HG02943 (cell line): Measurements from ENCODE around the gene CLCN1.
A peak's percentile ranks its signal among the peaks of the same experiment; 100 is the strongest.
"Not testable (repeated sequence)": the region's sequence is repeated elsewhere in the genome, so short reads cannot be mapped to it uniquely, and the experiment has no call there.

Source experiments
- ATAC-seq: cut with Tn5 transposase; IDR thresholded peaks from one replicate; pipeline ENCODE4 v1.9.1; 2021; ENCODE audit warnings: mild to moderate bottlenecking, low read depth, moderate library complexity; ENCODE audit not compliant: unreplicated experiment

CLCN1 gene

DNA sequence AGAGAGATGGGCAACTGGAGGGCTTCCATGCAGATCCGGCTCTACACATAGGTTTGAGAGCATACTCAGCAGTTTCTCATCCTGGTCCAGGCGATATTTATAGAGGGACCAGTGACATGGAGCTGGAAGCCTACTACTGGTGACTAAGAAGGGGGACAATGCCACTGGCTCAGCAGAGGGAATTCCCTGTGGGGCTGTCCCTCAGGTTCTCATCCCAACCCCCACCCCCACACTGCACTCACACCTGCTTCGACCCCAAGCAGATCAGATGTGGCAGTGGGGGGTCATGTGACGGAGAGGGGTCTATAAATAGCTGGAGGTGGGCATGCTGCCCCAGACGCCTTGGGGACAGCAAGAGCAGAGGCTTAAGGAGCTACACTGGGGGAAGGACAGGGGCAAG lies at the start of gene CLCN1:
TSS of gene CLCN1 (plus strand) at position 336 of the 400 bp plus-strand sequence. CDS start 102 bp downstream, outside the sequence.
- no peak for ATAC-seq

DNA sequence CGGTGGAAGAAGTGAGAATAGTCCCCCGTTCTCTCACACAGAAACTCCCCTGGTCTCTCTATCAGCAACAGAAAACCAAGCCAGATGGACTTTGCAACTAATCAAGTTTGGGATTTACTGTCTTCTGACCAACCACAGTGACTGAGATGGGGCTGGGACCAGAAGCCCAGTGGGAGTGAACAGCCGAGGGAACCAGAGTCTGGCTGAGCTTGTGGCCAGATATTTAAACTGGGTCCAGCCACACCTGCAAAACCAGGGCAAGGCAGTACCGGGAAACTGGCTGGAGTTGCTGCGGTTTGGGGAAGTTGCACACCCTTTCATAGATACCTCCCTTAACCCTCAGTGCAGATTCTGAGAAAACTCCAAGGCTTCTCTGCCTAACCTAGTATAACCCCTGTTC lies 46.7 kb upstream of the CLCN1 start:
- no peak for ATAC-seq

DNA sequence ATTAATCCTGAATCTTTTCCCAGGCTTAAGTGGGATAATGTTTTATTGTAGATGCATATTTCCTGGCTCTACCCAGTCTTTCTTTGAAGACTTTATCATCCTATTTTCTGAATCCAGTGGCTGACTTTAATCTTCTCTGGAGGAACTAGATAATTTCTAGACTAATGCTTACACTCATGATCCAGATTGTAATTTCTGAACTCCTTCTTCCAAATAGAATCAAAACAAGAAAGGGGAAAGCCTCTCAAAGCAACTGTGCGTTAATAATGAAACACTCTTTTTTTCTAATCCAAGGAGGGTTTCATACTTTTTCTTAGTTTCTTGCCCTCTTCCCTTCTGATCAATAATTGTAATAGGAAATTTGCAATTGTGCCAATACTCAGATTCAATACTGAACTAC lies 44.7 kb upstream of the CLCN1 start:
- ATAC-seq: no peak

DNA sequence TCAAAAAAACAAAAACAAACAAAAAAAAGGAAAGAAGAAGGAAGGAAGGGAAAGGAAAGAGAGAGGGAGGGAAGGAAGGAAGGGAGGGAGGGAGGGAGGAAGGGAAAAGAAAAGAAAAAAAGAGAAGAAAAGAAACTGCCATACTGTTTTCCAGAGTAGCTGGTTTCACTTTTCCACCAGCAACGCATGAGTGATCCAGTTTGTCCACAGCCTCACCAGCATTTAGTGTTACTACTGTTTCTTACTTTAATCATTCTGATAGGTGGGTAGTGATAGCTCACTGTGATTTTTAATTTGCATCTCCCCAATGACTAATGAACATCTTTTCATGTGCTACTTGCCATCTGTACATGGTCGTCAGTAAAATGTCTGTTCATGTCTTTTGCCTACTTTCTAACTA lies 43.0 kb upstream of the CLCN1 start:
- no peak for ATAC-seq

DNA sequence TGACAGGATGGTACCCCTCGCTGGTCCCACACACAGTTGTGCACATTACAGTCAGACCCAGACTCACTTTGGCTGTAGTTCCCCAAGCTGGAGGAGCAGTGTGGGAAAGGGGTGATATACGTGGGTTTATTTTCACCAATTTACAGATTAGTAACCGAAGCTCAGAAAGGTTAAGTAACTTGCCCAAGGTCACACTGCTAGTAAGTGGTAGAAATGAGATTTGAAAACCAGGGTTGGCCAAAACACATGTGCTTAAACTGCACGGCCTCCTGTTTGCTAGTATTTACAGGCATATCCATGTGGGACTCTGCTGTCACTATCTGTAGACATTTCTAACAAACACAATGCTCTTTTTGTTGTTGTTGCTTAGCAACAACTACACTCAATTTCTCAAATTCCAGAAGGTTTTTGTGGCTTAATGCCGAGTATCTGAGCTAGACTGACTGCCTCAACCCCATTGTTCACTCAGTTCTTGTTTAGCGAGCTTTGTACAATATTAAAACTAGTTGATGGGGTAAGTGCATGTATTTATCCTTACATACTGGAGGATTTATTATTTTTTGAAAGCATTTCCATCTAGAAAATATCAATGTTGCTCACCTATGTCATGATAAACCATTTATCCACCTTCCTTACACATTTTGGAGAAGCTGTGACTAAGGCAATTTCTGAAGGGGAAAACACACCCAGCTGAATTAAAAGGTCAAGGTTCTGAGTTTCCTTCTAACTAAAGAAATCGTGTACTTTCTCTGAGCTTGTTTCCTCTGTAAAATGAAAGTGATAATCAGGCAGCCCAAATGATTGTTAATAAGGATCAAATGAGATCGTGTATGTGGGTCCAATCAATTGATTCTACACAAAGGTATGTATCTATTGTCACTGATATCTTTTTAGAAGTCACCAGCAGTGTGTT lies 36.5 kb upstream of the CLCN1 start:
- no peak for ATAC-seq

DNA sequence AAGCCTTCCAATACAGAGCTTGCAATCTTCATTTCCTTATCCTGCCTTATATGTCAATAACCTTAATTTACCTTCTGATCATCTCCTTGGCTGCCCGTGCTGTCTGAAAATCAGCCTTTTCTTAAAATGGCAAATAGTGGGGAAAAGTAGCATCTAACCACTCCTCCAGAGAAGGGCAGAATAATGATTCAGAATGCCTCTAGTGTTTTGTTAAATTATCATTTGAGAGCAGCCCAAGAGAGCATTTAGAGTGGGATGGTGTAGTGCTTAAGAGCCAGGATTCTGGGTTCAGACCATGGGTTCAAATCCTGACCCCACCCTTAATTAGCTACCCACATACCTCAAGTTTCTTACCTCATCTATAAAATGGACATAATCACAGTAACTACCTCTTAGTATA lies 35.8 kb upstream of the CLCN1 start:
- ATAC-seq: no peak

DNA sequence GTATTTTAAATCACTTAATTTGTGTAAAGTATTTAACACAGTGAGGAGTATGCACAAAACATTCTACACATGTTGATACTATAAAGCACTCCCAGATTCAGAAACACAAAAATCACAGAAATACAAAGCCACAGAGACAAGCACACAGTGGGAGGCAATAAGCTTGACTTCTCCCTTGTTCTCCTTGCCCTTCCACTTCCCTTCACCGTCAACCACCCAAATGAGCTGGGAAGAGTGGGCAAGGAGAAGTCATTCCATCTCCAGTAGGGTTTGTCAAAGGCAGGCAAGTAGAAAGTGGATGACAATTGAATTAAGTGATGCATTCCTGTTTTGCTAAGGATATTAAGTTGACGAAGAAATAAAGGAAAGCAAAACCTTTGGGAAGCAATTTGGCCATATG lies 35.3 kb upstream of the CLCN1 start:
- no peak for ATAC-seq

DNA sequence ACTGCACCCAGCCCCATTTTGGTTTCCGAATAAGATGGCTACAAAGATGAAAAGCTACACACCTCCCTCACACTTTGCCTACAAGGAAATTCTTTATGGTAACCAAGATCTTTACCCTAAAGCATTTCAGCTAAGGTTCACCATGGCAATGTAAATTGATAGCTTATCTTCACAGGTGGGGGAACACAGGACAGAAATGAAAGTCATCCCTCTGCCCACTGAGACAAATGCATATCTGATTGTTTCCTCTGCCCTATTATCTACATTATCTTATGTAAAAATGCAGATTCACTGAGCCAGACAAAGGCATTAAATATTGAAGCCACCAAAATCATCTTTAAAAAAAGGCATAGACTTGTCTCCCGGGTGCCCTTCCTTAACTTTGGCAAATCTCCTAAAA lies 34.4 kb upstream of the CLCN1 start:
- no peak for ATAC-seq

DNA sequence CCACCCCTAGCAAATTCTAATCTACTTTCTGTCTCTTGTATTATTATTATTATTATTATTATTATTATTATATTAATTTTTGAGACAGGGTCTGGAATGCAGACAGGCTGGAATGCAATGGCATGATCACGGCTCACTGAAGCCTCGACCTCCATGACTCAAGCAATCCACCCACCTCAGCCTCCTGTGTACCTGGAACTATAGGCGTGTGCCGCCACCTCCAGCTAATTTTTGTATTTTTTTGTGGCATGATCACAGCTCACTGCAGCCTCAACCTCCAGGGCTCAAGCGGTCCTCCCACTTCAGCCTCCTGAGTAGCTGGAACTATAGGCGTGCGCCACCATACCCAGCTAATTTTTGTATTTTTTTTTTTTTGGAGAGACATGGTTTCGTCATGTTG lies 33.8 kb upstream of the CLCN1 start:
- no peak for ATAC-seq

DNA sequence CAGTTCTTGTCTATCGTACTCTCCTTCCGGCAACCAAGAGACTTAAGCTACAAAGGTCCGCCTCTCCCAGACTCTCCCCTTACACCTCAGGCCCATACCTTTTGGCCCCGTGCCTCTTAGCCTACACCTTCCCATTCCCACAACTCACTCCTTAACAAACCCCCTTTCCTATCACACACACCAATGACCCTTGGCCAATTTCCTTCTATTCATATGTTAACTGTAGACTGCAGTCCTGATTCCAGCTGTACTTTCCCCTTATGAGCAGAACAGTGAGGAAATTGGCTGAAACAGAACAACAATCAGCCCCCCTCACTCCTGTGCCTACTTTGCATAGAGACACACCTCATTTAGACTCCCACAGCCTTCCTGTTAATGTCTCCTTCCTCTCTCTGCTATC lies 32.5 kb upstream of the CLCN1 start:
- no peak for ATAC-seq

DNA sequence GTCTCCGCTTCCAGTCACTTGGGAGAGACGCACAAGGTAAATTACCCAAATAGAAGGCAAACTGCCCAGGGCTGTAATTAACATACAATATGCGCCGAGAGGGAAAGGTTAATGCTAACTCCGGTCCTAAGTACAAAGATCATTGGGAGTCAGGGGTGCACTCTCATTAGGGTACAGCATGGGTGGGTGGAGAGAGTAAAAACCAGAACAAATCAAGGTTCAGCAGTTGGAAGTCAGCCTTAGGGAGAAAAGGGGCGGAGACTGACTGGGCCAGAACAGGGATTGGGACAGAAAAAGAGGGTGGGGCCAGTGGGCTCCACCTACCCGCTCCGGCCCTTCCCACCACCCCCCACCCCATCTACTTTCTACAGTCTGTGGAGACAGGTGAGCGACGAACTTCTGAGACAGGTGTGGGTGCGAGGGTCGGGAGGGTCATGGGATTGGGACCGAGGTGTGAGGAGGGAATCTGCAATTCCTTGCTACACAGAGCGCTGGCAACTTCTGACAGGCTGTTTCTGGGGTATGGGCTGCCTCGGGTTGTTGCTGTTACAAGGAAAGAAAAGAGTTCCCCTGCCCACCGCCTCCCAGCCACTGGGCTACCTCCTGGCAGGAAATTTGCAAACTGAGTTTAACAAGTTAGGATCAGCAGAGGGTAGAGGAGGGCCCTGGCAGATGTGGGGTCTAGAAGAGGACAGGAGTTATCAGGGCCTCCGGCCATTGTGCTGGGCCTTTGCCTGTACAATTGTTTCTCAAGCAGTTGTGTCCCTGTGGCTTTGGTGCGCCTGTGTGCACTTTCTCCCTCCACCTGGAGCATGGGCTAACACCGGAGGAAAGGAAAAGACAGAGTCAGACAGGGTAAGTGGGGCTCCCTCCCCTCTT lies 31.1 kb upstream of the CLCN1 start, which contains the start of gene TMEM139:
TSS of gene TMEM139 (plus strand) at position 368 of the 879 bp plus-strand sequence. CDS start 1,000 bp downstream, outside the sequence.
- no peak for ATAC-seq

DNA sequence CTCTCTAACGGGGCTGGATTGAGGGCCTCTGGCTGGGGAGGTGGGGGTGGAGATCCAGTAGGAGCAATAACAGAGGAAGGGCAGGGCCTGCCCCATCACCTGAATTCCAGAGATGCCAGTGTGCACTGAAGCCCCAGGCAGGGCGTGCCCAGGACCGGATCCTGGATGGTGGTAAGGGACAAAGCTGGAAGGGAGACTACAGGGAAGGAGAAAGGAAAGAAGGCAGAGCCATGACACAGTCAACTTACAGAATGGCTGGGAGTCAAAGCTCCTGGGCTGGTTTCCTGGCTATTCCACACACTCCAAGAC lies 30.5 kb upstream of the CLCN1 start:
- no peak for ATAC-seq

DNA sequence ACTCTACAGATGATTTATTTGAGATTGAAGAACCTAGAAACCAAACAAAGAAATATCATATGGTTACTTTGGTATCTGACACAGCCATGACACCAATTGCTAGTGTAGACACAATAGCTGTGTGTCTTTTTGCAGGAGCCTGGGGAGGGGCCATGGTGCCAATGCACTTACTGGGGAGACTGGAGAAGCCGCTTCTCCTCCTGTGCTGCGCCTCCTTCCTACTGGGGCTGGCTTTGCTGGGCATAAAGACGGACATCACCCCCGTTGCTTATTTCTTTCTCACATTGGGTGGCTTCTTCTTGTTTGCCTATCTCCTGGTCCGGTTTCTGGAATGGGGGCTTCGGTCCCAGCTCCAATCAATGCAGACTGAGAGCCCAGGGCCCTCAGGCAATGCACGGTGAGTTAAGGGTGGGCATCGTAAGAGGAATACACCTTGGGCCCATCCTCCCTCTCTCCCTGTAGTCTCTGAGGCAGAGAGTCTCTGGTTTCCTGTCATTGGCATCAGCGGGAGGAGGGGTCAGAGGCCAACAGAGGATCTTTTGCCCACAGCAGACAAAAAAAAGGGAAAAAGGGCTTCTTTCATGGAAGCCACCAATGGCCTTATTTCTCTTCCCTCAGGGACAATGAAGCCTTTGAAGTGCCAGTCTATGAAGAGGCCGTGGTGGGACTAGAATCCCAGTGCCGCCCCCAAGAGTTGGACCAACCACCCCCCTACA lies 29.9 kb upstream of the CLCN1 start:
- ATAC-seq: no peak

DNA sequence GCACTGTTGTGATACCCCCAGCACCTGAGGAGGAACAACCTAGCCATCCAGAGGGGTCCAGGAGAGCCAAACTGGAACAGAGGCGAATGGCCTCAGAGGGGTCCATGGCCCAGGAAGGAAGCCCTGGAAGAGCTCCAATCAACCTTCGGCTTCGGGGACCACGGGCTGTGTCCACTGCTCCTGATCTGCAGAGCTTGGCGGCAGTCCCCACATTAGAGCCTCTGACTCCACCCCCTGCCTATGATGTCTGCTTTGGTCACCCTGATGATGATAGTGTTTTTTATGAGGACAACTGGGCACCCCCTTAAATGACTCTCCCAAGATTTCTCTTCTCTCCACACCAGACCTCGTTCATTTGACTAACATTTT lies 29.4 kb upstream of the CLCN1 start:
- ATAC-seq: no peak

DNA sequence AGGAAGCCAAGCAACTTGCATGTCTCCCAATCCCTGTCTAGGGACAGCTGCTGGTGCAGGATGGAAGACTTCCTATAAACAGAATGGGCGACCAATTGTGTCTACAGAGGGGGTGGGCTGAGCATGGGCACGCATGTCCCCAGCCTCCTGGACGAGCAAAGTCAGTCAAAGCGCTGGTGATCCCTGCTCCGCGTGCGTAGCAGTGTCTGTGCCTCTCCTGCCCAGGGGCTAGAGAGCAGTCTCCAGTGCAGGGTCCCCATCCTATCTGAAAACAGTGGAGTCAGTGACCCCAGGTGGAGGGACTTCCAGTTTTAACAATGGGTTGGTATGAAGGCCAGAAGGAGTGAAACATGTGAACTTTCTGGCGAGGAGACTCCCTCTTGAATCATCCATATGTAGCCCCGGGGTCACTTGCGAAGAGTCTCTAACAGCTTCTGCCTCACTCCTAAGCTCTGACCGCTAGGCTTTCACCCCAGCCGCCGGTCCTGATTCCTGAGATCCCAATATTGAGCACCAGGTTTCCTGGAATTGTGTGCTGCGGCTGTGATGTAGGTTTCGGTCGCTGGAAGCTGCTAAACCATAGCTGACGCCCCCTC lies 28.5 kb upstream of the CLCN1 start:
- ATAC-seq: no peak

DNA sequence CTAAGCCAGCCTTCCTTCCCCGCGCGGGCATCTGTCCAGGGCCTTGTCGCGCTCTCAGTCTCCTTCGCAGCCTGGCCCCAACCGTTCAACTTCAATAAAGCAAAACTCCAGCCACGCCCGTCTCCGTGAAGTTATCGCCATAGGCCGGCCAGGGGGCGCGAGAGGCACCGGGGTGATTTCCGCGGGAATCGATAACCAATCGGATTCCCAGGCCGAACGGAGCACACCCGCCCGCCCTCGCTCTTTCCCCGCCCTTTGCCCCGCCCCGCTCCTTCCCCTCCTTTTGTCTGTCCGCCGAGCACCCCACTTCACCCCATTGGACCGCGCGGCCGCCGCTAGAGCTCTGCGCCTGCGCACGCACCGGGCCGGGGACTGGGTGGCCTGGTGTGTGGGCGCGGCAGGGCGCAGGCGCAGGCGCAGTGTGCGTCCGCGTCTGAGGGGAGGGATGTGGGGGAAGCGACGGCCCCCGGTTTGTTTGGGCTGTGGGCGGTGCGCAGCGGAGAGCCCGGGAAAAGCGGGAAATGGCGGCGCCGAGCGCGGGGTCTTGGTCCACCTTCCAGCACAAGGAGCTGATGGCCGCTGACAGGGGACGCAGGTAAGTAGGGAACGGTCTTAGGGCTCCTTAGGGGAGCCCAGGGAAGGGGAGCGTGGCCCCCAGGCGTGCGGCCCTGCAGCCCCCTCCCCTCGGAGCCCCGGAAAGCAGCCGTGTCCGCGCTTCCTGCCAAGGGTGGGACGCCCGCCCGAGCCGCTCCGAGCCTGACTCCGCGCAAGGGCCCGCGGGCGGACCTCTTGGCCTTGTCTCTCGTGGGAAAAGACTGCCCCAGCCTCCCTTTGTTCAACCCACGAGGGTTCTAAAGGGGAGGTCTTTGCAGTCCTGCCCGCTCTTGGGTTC lies 27.7 kb upstream of the CLCN1 start, which contains the start of gene CASP2:
TSS of gene CASP2 (plus strand) at position 417 of the 892 bp plus-strand sequence. CDS start at position 522, 105 bp downstream.
- ATAC-seq: peak; percentile 87

DNA sequence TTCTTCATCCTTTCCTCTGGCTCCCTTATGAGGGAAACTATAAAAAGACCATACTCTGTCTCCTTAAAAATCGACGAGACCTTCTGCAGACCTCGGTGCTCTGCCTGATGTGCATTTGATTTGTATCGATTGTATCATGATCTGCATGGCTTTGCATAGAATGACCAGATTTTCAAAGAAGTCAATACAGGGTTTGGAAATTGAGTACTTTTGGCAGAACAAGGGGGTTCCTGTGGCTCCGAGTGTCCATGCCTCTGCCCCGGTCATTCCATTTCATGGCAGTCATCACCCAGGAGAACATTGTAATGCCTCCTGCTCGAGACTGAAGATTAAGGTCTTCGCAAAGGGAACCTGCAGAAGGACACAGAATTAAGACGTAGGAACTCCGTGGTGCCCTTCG lies 27.1 kb upstream of the CLCN1 start:
- ATAC-seq: no peak

DNA sequence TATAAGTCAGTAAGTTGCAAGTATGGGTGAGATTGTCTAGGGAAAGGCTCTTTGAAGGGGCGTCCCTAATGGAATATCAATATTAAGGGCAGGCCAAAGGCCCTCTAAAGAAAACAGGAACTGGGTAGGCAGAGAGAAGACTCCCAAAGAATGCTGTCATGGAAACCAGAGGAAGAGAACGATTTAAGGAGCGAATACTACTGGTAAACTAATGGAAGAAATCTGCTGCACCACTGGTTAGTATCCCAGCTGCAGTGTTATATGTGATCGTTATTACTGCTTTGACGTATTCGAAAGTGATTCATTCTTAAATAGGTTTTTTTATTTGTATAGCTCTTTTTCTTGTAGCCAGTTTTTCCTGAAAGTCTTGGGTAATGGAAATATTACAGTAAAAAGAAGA lies 26.5 kb upstream of the CLCN1 start:
- no peak for ATAC-seq

DNA sequence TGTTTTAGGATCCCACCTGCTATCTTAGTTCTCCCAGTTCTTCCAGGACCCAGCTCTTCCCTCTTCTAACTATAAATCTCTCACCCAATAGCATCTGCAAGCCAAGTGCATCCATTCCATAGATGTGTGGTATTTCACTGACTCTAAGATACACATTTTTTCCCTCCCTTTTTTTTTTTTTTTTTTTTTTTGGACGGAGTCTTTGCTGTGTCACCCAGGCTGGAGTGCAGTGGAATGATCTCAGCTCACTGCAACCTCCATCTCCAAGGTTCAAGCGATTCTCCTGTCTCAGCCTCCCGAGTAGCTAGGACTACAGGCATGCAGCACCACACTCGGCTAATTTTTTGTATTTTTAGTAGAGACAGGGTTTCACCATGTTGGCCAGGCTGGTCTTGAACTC lies 26.0 kb upstream of the CLCN1 start:
- not testable (repeated sequence) for ATAC-seq
